Cardiac muscle cell (in vitro differentiated cells and primary cell): ENCODE results near the gene BMX. TPM values are rescaled to one million over a fixed set of nuclear protein-coding genes. Genes with fewer than 3 reads are reported as not detected.

Source experiments
- DNase-seq, 2 donors: peaks; one replicate each; pipeline versions ENCODE4 v3.0.0 to v3.0.0-alpha.2; 2010 to 2017; ENCODE audit warnings: low read depth in 1 of 2, low spot score in 1 of 2
- H3K27ac ChIP-seq: fragments of 200-600 bp; sonication (generic); 2 replicates; pipeline ENCODE4 v1.5.1; 2016
- H3K27me3 ChIP-seq: fragments of 200-600 bp; sonication (generic); 2 replicates; pipeline ENCODE4 v1.6.0; 2016; ENCODE audit warnings: control low read depth
- H3K36me3 ChIP-seq: fragments of 200-600 bp; sonication (generic); 2 replicates; pipeline ENCODE4 v1.5.1; 2016; ENCODE audit warnings: control low read depth
- H3K4me1 ChIP-seq: fragments of 200-600 bp; sonication (generic); 2 replicates; pipeline ENCODE4 v1.8.1; 2017; ENCODE audit warnings: low read depth, mild to moderate bottlenecking, mixed run types
- H3K4me3 ChIP-seq: fragments of 200-600 bp; sonication (generic); 2 replicates; pipeline ENCODE4 v1.5.1; 2016; ENCODE audit warnings: mild to moderate bottlenecking
- H3K9me3 ChIP-seq: fragments of 200-600 bp; sonication (generic); 2 replicates; pipeline ENCODE4 v1.5.1; 2017; ENCODE audit warnings: low read depth, mild to moderate bottlenecking, control low read depth
- polyA plus RNA-seq: library from polyadenylated mRNA; unstranded; fragments of >200 nt; fragmentation: Nextera tagmentation; extraction: Ambion mirVana; gene quantifications from 2 replicates; pipeline ENCODE4 v1.2.1, GENCODE V29; 2016
- total RNA-seq: library from RNA; depleted of rRNA; stranded (reverse); fragments of >200 nt; gene quantifications from 2 replicates; pipeline ENCODE4 v1.2.3, GENCODE V29; 2016
- TF ChIP-seq, protein P1 (sequence below): IDR thresholded peaks from 2 replicates; pipeline ENCODE4 v1.5.1; 2012; ENCODE audit warnings: low read depth, mild to moderate bottlenecking, low read length

BMX gene
- total and polyA plus RNA-seq, 2 experiments from 2014 or later = 0.13 TPM; not detected in 1

DNA sequence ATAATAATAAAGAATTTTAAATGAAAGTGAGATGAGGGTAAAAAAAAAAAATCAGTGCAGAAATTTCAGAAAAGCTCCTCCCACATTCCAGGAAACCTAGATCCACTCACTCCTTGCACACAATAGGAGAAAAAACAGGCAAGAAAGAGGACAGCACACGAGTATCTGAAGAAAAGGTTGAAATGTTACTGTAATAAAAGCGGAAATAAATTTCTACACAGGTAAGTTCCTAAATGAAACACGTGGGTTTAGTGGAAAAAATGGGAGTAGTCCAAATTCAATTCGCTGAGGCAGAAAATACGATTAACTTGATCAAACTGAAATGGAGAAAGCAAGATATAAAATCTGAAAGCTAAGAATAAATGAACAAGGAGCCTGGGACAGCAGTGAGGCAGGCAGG is 102.2 kb downstream of the BMX start:
- no peaks in the 10 kb centered on the region for H3K36me3 ChIP-seq
- DNase-seq = no peak
- peaks cover 19% of the 10 kb centered on the region for H3K4me1 ChIP-seq
- no peak overlapping the region for H3K4me3 ChIP-seq
- TF ChIP-seq, protein P1, sequence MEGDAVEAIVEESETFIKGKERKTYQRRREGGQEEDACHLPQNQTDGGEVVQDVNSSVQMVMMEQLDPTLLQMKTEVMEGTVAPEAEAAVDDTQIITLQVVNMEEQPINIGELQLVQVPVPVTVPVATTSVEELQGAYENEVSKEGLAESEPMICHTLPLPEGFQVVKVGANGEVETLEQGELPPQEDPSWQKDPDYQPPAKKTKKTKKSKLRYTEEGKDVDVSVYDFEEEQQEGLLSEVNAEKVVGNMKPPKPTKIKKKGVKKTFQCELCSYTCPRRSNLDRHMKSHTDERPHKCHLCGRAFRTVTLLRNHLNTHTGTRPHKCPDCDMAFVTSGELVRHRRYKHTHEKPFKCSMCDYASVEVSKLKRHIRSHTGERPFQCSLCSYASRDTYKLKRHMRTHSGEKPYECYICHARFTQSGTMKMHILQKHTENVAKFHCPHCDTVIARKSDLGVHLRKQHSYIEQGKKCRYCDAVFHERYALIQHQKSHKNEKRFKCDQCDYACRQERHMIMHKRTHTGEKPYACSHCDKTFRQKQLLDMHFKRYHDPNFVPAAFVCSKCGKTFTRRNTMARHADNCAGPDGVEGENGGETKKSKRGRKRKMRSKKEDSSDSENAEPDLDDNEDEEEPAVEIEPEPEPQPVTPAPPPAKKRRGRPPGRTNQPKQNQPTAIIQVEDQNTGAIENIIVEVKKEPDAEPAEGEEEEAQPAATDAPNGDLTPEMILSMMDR = no peak
- H3K27me3 ChIP-seq = no peaks in the 10 kb centered on the region
- no peak overlapping the region for H3K27ac ChIP-seq
- H3K9me3 ChIP-seq = no peaks in the 10 kb centered on the region

DNA sequence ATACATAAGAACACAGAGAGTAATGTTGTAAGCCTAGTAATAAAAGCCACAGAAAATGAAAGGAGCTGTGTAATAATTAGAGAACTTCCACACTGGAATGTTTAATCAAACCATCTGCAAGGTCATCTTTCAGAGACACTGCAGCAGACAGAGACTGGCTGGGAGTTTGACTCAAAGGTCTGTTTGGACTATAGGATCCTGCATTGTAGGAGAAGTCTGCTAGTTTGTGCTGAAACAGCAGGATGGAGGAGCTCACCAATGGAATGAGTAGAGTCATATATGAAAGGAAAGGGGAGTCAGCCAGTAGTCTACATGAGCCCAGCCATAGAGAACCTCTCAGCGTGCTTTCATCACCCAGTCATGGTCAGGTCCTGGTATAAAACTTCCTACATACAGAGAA is 104.6 kb downstream of the BMX start:
- no peaks in the 10 kb centered on the region for H3K36me3 ChIP-seq
- TF ChIP-seq, protein P1 = no peak
- no peaks in the 10 kb centered on the region for H3K27me3 ChIP-seq
- peaks cover 7% of the 10 kb centered on the region for H3K4me1 ChIP-seq
- DNase-seq = no peak
- H3K9me3 ChIP-seq = no peaks in the 10 kb centered on the region
- no peak overlapping the region for H3K4me3 ChIP-seq
- H3K27ac ChIP-seq = no peak overlapping the region

Other genes starting within 250 kb of the BMX start
- gene ASB9, start 230.7 kb upstream of the BMX start, total RNA-seq = 0.54 TPM in 1 of 2 replicates, not detected in the other
- 0.67 TPM in 1 of 2 replicates, not detected in the other for gene ASB9, start 230.7 kb upstream of the BMX start, polyA plus RNA-seq
- gene ASB11, start 185.2 kb upstream of the BMX start, total RNA-seq = 1.2 and 1.5 TPM in 2 replicates
- 0.66 and 1.7 TPM in 2 replicates for gene ASB11, start 185.2 kb upstream of the BMX start, polyA plus RNA-seq
- gene PIGA, start 165.3 kb upstream of the BMX start, total RNA-seq = 8.3 and 12.3 TPM in 2 replicates
- 6.6 and 6.7 TPM in 2 replicates for gene PIGA, start 165.3 kb upstream of the BMX start, polyA plus RNA-seq
- 0.53 and 1.2 TPM in 2 replicates for gene VEGFD, start 116.4 kb upstream of the BMX start, total RNA-seq
- gene VEGFD, start 116.4 kb upstream of the BMX start, polyA plus RNA-seq = 2.1 TPM in 1 of 2 replicates, not detected in the other
- gene PIR, start 7.5 kb upstream of the BMX start, total RNA-seq = 3.4 and 4.5 TPM in 2 replicates
- 5.3 and 5.9 TPM in 2 replicates for gene PIR, start 7.5 kb upstream of the BMX start, polyA plus RNA-seq
- gene ACE2, start 100.2 kb downstream of the BMX start, total RNA-seq = 0.74 and 1.4 TPM in 2 replicates
- 0.45 and 1.6 TPM in 2 replicates for gene ACE2, start 100.2 kb downstream of the BMX start, polyA plus RNA-seq
- 0.32 and 1.0 TPM in 2 replicates for gene CLTRN, start 164.0 kb downstream of the BMX start, total RNA-seq
- gene CLTRN, start 164.0 kb downstream of the BMX start, polyA plus RNA-seq = 0.96 and 3.7 TPM in 2 replicates
- gene CA5B, start 237.5 kb downstream of the BMX start, total RNA-seq = 5.6 and 9.9 TPM in 2 replicates
- 7.1 and 10.4 TPM in 2 replicates for gene CA5B, start 237.5 kb downstream of the BMX start, polyA plus RNA-seq